H9 (cell line): ENCODE data around the gene TRAF3IP1. TPM values are rescaled to one million over a fixed set of nuclear protein-coding genes. Genes with fewer than 3 reads are reported as not detected.

ENCODE experiments used
- DNase-seq: peaks from one replicate; pipeline ENCODE4 v3.0.0-alpha.2; 2017
- H2AFZ ChIP-seq: one replicate; pipeline ENCODE4 v1.6.1; 2013; ENCODE audit warnings: mild to moderate bottlenecking, low read length, control low read depth, moderate library complexity
- H2AK5ac ChIP-seq: 2 replicates; pipeline ENCODE4 v1.6.1; 2013; ENCODE audit warnings: low read length, control low read depth, mixed read lengths; ENCODE audit not compliant: insufficient read length
- H2BK120ac ChIP-seq: one replicate; pipeline ENCODE4 v1.6.1; 2013; ENCODE audit warnings: low read depth, mild to moderate bottlenecking, low read length, control low read depth, inconsistent platforms; ENCODE audit not compliant: poor library complexity, severe bottlenecking
- H2BK12ac ChIP-seq: 2 replicates; pipeline ENCODE4 v1.6.1; 2013; ENCODE audit warnings: low read length, control low read depth, mixed read lengths, low read depth; ENCODE audit not compliant: insufficient read length
- H2BK15ac ChIP-seq: 2 replicates; pipeline ENCODE4 v1.6.1; 2013; ENCODE audit warnings: low read depth, low read length, control low read depth
- H2BK20ac ChIP-seq: one replicate; pipeline ENCODE4 v1.6.1; 2013; ENCODE audit warnings: low read depth, mild to moderate bottlenecking, low read length, control low read depth, inconsistent platforms; ENCODE audit not compliant: poor library complexity, severe bottlenecking
- H2BK5ac ChIP-seq: 2 replicates; pipeline ENCODE4 v1.6.1; 2013; ENCODE audit warnings: low read length, control low read depth, mixed read lengths; ENCODE audit not compliant: insufficient read length
- H3K14ac ChIP-seq: 2 replicates; pipeline ENCODE4 v1.6.1; 2013; ENCODE audit warnings: low read length, control low read depth; ENCODE audit not compliant: insufficient read depth
- H3K18ac ChIP-seq: 2 replicates; pipeline ENCODE4 v1.6.1; 2013; ENCODE audit warnings: low read depth, mild to moderate bottlenecking, mixed read lengths, low read length, control low read depth; ENCODE audit not compliant: insufficient read length
- H3K23ac ChIP-seq: 2 replicates; pipeline ENCODE4 v1.6.1; 2013; ENCODE audit warnings: low read length, control low read depth, mixed read lengths, low read depth; ENCODE audit not compliant: insufficient read length
- H3K23me2 ChIP-seq: 2 replicates; pipeline ENCODE4 v1.6.1; 2013; ENCODE audit warnings: low read depth, mild to moderate bottlenecking, mixed read lengths, low read length, control low read depth; ENCODE audit not compliant: insufficient read length, poor library complexity, severe bottlenecking
- H3K27ac ChIP-seq: 2 replicates; pipeline ENCODE4 v1.5.1; 2013; ENCODE audit warnings: low read length, control low read depth, mixed read lengths, low read depth; ENCODE audit not compliant: insufficient read length
- H3K27me3 ChIP-seq: 2 replicates; pipeline ENCODE4 v1.6.1; 2013; ENCODE audit warnings: low read length, control low read depth, inconsistent platforms; ENCODE audit not compliant: insufficient read depth
- H3K4ac ChIP-seq: 2 replicates; pipeline ENCODE4 v1.6.1; 2013; ENCODE audit warnings: low read depth, mild to moderate bottlenecking, control low read depth, inconsistent platforms, low read length, moderate library complexity
- H3K4me1 ChIP-seq: 2 replicates; pipeline ENCODE4 v1.6.1; 2013; ENCODE audit warnings: low read length, control low read depth, inconsistent platforms; ENCODE audit not compliant: insufficient read depth
- H3K4me2 ChIP-seq: 2 replicates; pipeline ENCODE4 v1.6.1; 2013; ENCODE audit warnings: low read length, control low read depth, mixed read lengths; ENCODE audit not compliant: insufficient read length, insufficient read depth
- H3K56ac ChIP-seq: 2 replicates; pipeline ENCODE4 v1.6.1; 2013; ENCODE audit warnings: low read depth, mild to moderate bottlenecking, mixed read lengths, low read length, control low read depth; ENCODE audit not compliant: insufficient read length
- H3K79me1 ChIP-seq: 2 replicates; pipeline ENCODE4 v1.6.1; 2013; ENCODE audit warnings: low read depth, mild to moderate bottlenecking, moderate library complexity, low read length, control low read depth, inconsistent platforms; ENCODE audit not compliant: insufficient read depth, poor library complexity, severe bottlenecking
- H3K79me2 ChIP-seq: 2 replicates; pipeline ENCODE4 v1.6.1; 2013; ENCODE audit warnings: low read length, control low read depth, inconsistent platforms; ENCODE audit not compliant: insufficient read depth
- H3K9ac ChIP-seq: 2 replicates; pipeline ENCODE4 v1.6.1; 2013; ENCODE audit warnings: low read length, control low read depth, mixed read lengths; ENCODE audit not compliant: insufficient read length; ENCODE audit errors: extremely low read depth
- H3K9me3 ChIP-seq: one replicate; pipeline ENCODE4 v1.6.1; 2013; ENCODE audit warnings: low read depth, low read length, inconsistent platforms; ENCODE audit not compliant: control insufficient read depth
- H3T11ph ChIP-seq: one replicate; pipeline ENCODE4 v1.6.1; 2013; ENCODE audit warnings: mild to moderate bottlenecking, low read length, control low read depth, inconsistent platforms
- H4K20me1 ChIP-seq: one replicate; pipeline ENCODE4 v1.6.1; 2013; ENCODE audit not compliant: control insufficient read depth, insufficient read length, insufficient read depth
- H4K5ac ChIP-seq: 2 replicates; pipeline ENCODE4 v1.6.1; 2013; ENCODE audit warnings: low read depth, mild to moderate bottlenecking, mixed read lengths, low read length, control low read depth; ENCODE audit not compliant: insufficient read length
- H4K8ac ChIP-seq: replicated peaks from 2 replicates; pipeline ENCODE4 v1.6.1; 2013; ENCODE audit warnings: low read length, control low read depth, mixed read lengths, low read depth; ENCODE audit not compliant: insufficient read length
- H4K91ac ChIP-seq: 2 replicates; pipeline ENCODE4 v1.6.1; 2013; ENCODE audit warnings: low read depth, mild to moderate bottlenecking, moderate library complexity, mixed read lengths, low read length, control low read depth; ENCODE audit not compliant: insufficient read length
- H3K27ac Mint-ChIP-seq, 3 experiments: 2 replicates in 2 of 3; 3 replicates in 1 of 3; pipeline ENCODE4 v1.8.0; 2020 to 2021; ENCODE audit warnings: mixed read lengths in 3 of 3, mild to moderate bottlenecking in 1 of 3, moderate library complexity in 1 of 3
- H3K27me3 Mint-ChIP-seq: 2 replicates; pipeline ENCODE4 v1.8.0; 2021; ENCODE audit warnings: low read depth, mild to moderate bottlenecking, moderate library complexity, mixed read lengths
- H3K36me3 Mint-ChIP-seq, 3 experiments: 2 replicates in 2 of 3; 3 replicates in 1 of 3; pipeline ENCODE4 v1.8.0; 2020 to 2021; ENCODE audit warnings: low read depth in 3 of 3, mixed read lengths in 3 of 3; ENCODE audit not compliant: insufficient read depth in 1 of 3
- H3K4me1 Mint-ChIP-seq, 2 experiments: 2 replicates each; pipeline ENCODE4 v1.8.0; 2020; ENCODE audit warnings: mixed read lengths in 2 of 2
- H3K4me3 Mint-ChIP-seq, 2 experiments: 2 replicates in 1 of 2; 3 replicates in 1 of 2; pipeline ENCODE4 v1.8.0; 2020 to 2021; ENCODE audit warnings: mild to moderate bottlenecking in 2 of 2, mixed read lengths in 2 of 2, moderate library complexity in 1 of 2
- H3K9me3 Mint-ChIP-seq, 2 experiments: 2 replicates in 1 of 2; 3 replicates in 1 of 2; pipeline ENCODE4 v1.8.0; 2020; ENCODE audit warnings: mild to moderate bottlenecking in 2 of 2, mixed read lengths in 2 of 2, moderate library complexity in 1 of 2
- WGBS: extraction: QIAGEN DNeasy Blood & Tissue Kit; methylation state at CpG from one replicate; pipeline ENCODE4 v1.1.7; 2013; ENCODE audit warnings: missing lambda C conversion rate, low lambda C conversion rate, mixed read lengths; ENCODE audit not compliant: insufficient read length; ENCODE audit errors: extremely low coverage; 5-methylcytosine and 5-hydroxymethylcytosine counted together
- total RNA-seq: library from RNA; stranded (reverse); gene quantifications from 2 replicates; pipeline ENCODE4 v1.2.1, GENCODE V29; 2021
- TF ChIP-seq, protein P1 (sequence below): fragments of 200-600 bp; sonication (generic); conservative IDR thresholded peaks from 3 replicates; pipeline ENCODE4 v1.8.0; 2021; ENCODE audit warnings: antibody characterized with exemption, mild to moderate bottlenecking

TRAF3IP1 gene
- total RNA-seq, 1 experiment from 2014 or later, result 16.4 TPM

DNA sequence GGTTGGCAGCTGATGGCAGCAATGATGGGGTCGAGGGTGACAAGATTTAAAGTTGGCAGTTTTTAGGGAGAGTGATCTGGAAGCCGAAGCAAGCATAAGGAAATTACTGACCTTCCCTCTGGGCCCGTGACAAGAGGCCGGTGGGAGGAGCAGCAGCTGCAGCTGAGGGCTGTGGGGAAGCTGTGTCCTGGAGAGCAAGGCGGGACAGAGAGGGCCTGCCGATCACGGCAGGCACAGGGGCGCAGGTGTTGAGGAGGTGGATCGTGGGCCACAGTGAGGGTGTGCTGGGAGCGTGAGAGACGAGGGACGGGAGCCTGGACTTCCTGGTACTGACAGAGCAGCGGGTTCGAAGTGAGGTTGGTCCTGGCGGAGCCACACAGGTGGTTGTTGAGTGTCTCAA, 31.0 kb downstream of the TRAF3IP1 start:
- no peaks in the 10 kb centered on the region for H4K20me1 ChIP-seq
- H3K36me3 Mint-ChIP-seq, result peaks cover 0 to 23% (median 10%) of the 10 kb centered on the region in 3 experiments; a peak in 4 of 7 replicates
- no peaks in the 10 kb centered on the region for H3K27me3 Mint-ChIP-seq
- no peak overlapping the region for H2BK15ac ChIP-seq
- no peaks in the 10 kb centered on the region for H3K4me1 Mint-ChIP-seq
- no peak overlapping the region for H3K9ac ChIP-seq
- no peak overlapping the region for H2BK12ac ChIP-seq
- H4K91ac ChIP-seq, result no peak overlapping the region
- no peak overlapping the region for H3K14ac ChIP-seq
- no peak overlapping the region for H2AFZ ChIP-seq
- no peaks in the 10 kb centered on the region for H3K9me3 ChIP-seq
- no peak overlapping the region for H3K23ac ChIP-seq
- H3K79me2 ChIP-seq, result no peaks in the 10 kb centered on the region
- no peaks in the 10 kb centered on the region for H3K79me1 ChIP-seq
- no peak overlapping the region for H3T11ph ChIP-seq
- no peak overlapping the region for H2AK5ac ChIP-seq
- no peak overlapping the region for H2BK5ac ChIP-seq
- no CpG with 5 or more reads among the region's 15 CpGs for WGBS
- no peaks in the 10 kb centered on the region for H3K4me1 ChIP-seq
- H3K4me2 ChIP-seq, result no peak overlapping the region
- no peak overlapping the region for H3K4ac ChIP-seq
- no peak overlapping the region for H2BK120ac ChIP-seq
- H3K18ac ChIP-seq, result no peak overlapping the region
- TF ChIP-seq, protein P1, sequence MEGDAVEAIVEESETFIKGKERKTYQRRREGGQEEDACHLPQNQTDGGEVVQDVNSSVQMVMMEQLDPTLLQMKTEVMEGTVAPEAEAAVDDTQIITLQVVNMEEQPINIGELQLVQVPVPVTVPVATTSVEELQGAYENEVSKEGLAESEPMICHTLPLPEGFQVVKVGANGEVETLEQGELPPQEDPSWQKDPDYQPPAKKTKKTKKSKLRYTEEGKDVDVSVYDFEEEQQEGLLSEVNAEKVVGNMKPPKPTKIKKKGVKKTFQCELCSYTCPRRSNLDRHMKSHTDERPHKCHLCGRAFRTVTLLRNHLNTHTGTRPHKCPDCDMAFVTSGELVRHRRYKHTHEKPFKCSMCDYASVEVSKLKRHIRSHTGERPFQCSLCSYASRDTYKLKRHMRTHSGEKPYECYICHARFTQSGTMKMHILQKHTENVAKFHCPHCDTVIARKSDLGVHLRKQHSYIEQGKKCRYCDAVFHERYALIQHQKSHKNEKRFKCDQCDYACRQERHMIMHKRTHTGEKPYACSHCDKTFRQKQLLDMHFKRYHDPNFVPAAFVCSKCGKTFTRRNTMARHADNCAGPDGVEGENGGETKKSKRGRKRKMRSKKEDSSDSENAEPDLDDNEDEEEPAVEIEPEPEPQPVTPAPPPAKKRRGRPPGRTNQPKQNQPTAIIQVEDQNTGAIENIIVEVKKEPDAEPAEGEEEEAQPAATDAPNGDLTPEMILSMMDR, result no peak
- DNase-seq, result no peak
- no peaks in the 10 kb centered on the region for H3K27me3 ChIP-seq
- no peak overlapping the region for H3K56ac ChIP-seq
- H4K8ac ChIP-seq, result no peak overlapping the region
- H3K27ac Mint-ChIP-seq, result no peak overlapping the region
- H3K4me3 Mint-ChIP-seq, result no peak overlapping the region
- no peaks in the 10 kb centered on the region for H3K23me2 ChIP-seq
- H2BK20ac ChIP-seq, result no peak overlapping the region
- H3K27ac ChIP-seq, result no peak overlapping the region
- H4K5ac ChIP-seq, result no peak overlapping the region
- H3K9me3 Mint-ChIP-seq, result no peaks in the 10 kb centered on the region
